ENCODE measurements around the gene FOXC1.

Gene FOXC1

DNA sequence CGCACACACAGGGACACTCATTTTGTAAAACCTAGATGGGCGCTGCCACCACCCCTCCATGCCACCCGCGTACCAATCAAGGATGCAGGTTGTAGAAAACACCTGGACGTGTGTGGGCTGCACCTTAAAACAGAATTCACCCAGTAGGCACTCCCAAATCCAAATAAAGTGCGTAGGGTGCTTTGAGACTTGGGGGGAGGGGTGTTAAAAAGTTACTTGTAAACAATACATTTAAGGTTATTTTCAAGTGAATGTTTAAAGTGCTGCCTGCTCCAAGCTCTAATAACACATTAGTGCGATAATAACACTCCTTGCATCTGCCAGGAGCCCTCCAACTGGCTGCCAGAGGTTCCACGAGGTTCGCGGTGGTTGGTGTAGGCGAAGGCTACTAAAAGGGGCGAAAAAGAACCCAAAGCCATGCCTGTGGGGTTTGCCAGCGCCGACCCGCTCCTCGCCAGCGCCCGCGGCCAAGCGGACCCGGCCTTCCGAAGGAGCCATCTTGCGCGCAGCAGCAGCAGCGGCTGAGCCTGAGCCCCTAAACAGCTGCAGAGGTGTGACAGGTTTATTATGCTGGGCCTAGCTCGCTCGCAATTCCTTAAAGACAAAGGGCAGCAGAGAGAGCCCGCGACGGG, 11.5 kb downstream of the FOXC1 start:
- peaks cover 14% of the 10 kb centered on the region for H3K27me3 ChIP-seq
- H3K36me3 ChIP-seq: no peaks in the 10 kb centered on the region; the same call in 1 of the 2 replicates
- H3K4me1 ChIP-seq: no peaks in the 10 kb centered on the region
- H3K4me3 ChIP-seq (ENCODE audit: low read depth, low read length): no peak overlapping the region
- no peak for DNase-seq
- TF ChIP-seq, protein P1, sequence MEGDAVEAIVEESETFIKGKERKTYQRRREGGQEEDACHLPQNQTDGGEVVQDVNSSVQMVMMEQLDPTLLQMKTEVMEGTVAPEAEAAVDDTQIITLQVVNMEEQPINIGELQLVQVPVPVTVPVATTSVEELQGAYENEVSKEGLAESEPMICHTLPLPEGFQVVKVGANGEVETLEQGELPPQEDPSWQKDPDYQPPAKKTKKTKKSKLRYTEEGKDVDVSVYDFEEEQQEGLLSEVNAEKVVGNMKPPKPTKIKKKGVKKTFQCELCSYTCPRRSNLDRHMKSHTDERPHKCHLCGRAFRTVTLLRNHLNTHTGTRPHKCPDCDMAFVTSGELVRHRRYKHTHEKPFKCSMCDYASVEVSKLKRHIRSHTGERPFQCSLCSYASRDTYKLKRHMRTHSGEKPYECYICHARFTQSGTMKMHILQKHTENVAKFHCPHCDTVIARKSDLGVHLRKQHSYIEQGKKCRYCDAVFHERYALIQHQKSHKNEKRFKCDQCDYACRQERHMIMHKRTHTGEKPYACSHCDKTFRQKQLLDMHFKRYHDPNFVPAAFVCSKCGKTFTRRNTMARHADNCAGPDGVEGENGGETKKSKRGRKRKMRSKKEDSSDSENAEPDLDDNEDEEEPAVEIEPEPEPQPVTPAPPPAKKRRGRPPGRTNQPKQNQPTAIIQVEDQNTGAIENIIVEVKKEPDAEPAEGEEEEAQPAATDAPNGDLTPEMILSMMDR (IDR thresholded peaks at IDR 0.05; ENCODE audit: low read depth, low read length): no peak
- H3K9me3 ChIP-seq: no peaks in the 10 kb centered on the region

DNA sequence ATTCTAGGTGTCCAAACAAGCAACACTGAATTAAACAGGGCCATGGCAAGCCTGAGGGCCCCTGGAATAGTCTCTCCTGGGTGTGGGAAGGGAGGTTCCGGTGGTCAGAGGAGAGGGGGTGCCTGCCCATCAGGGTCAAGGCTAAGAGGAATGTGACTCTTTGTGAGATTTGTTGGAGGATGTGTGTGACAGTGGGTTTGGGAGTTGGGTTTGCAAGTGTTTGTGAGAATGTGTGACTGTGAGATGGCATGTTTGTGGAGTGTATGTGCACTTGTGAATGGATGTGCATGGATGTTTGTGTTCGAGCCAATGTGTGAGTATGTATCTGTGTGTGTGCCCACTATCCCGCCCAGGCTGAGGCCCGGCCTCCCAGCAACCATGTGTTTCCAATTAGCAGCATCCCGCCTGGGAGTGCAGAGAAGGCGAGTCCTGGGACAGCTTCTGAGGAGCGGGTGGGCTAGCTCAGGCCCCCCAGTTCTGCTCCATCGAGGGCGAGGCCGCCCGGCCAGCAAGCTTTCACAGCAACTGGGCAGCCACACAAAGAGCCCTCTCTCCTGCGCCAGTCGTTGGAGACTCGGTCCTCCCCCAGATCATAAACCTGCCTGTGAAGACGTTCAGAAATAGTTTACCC, 12.6 kb downstream of the FOXC1 start:
- TF ChIP-seq, protein P1 (IDR thresholded peaks at IDR 0.05; ENCODE audit: low read depth, low read length): no peak

DNA sequence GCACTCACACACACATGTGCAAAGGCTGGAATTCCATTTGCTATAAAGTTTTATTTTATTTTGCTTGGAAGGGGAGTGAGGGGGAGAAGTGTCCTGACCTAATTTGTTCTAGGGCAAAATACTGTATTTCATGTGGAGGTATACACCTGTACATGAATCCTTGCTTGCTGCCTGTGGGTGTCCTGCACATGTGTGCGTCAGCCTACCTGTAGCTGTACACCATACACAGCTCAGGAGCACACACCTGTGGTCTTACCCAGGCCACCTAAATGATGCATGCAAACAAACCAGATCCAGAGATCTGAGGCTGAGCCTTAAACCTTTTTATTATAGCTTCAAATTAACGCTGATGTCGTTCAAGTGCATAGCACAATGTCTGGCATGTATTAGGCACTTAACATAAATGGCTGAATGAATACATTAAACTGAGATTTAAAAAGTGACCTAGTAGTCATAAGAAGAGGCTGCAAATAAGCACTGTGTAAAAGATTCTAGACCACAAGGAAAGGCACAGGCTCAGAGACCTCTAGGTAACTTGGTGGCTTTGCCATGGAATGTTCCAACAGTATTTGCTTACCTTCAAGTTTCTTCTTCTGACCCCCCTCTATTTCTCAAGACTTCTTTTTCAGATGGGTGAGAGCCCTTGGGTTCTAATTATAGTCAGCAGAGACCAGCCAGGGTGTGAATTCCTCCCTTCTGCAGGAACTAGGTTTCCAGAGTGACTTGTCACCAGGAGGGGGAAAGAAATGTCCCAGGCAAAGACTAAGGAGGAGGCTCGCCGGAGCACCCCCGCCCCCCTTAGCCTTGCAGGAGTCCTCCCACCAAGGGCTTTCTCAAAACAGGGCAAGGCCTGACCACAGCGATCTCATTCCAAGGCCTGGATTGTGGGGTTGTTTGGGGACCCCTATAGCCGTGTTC, 13.4 kb downstream of the FOXC1 start:
- TF ChIP-seq, protein P1 (IDR thresholded peaks at IDR 0.05; ENCODE audit: low read depth, low read length): no peak
- DNase-seq: no peak
- Histone ChIP-seq H3K27me3 (peaks cover 14% of the 10 kb centered on the region), H3K9me3 (no peaks in the 10 kb centered on the region), H3K4me1 (peaks cover 8% of the 10 kb centered on the region), H3K36me3 (no peaks in the 10 kb centered on the region; the same call in 1 of the 2 replicates), H3K4me3 (ENCODE audit: low read depth, low read length) (no peak overlapping the region)

More for the DNA sequence above, 12.6 kb downstream of the FOXC1 start:
- Histone ChIP-seq H3K36me3 (no peaks in the 10 kb centered on the region; the same call in 1 of the 2 replicates), H3K4me1 (peaks cover 2% of the 10 kb centered on the region), H3K4me3 (ENCODE audit: low read depth, low read length) (no peak overlapping the region), H3K27me3 (peaks cover 14% of the 10 kb centered on the region), H3K9me3 (no peaks in the 10 kb centered on the region)
- DNase-seq: no peak

DNA sequence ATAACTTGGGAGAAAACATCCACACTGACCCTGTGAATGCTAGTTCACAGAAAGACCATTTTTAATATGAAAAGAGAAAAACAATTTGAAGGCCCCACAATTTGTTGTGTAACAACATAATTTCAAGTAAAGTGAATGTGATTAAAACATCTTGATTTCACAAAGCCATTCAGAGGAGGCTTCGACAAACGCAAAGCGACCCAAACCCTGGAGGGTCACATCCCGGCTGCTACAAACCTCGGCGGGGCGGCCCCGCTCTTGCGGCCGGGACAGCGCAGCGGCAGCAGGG, 14.0 kb downstream of the FOXC1 start:
- Histone ChIP-seq H3K4me3 (ENCODE audit: low read depth, low read length) (no peak overlapping the region), H3K9me3 (no peaks in the 10 kb centered on the region), H3K36me3 (no peaks in the 10 kb centered on the region), H3K27me3 (peaks cover 14% of the 10 kb centered on the region), H3K4me1 (peaks cover 13% of the 10 kb centered on the region)
- no peak for DNase-seq
- TF ChIP-seq, protein P1 (IDR thresholded peaks at IDR 0.05; ENCODE audit: low read depth, low read length): no peak

DNA sequence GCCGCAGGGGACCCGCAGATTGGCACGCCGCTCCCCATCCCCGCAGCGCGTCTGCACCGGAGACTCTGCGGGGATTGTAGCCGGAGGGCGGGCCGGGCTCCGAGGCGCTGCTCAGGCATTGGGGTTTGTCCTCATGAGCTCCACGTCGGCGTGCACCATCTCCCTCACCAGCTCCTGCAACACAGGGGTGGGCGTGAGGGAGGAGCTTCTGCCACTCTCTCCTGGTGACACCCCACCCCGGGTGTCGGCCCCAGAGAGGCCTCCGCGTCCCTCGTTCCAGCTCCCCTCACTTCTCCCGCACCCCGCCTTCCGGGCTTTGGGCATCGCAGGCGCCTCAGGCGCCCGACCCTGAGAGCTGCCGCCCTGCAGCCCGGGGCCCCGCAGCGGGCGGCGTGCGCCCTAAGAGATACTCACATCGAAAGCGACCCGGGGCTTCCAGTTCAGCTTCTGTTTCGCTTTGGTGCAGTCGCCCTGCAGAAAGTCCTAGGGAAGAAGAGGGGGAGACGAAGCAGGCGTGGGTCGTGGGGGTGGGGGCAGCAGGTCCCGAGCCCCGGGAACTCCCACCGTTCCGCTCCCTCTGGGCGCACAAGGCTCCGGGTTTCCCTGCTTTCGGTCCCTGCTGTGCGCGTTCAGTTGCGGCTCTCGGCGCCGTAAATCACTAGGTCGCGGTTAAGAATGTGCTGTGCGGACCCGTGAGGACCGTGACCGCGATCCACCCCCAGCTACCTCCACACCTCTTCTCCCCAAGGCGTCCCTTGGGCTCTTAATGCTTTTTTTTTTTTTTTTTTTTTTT, 14.5 kb downstream of the FOXC1 start:
- Histone ChIP-seq H3K36me3 (no peaks in the 10 kb centered on the region), H3K4me3 (ENCODE audit: low read depth, low read length) (peak overlapping the region; percentile 69), H3K27me3 (peaks cover 14% of the 10 kb centered on the region), H3K4me1 (peaks cover 13% of the 10 kb centered on the region), H3K9me3 (no peaks in the 10 kb centered on the region)
- TF ChIP-seq, protein P1 (IDR thresholded peaks at IDR 0.05; ENCODE audit: low read depth, low read length): no peak
- no peak for DNase-seq
